Psoas muscle (tissue), 8 donors: ENCODE measurements around the gene CAMLG. TPM values are rescaled to one million over a fixed set of nuclear protein-coding genes. Genes with fewer than 3 reads are reported as not detected.
A peak's percentile ranks its signal among the peaks of the same experiment; 100 is the strongest.
"Not testable (repeated sequence)": the region's sequence is repeated elsewhere in the genome, so short reads cannot be mapped to it uniquely, and the experiment has no call there.

Experiments
- ATAC-seq, 4 donors: fragments of 200-7000 bp; cut with Tn5 transposase; one replicate each; pipeline ENCODE4 v1.9.1; 2020; ENCODE audit warnings: moderate library complexity in 3 of 4, mild to moderate bottlenecking in 2 of 4
- DNase-seq, 2 donors: peaks; one replicate each; pipeline ENCODE4 v3.0.0-alpha.2; 2020
- H3K27ac ChIP-seq: fragments of 200-600 bp; one replicate; pipeline ENCODE4 v1.8.0; 2022
- H3K27me3 ChIP-seq, 3 donors: fragments of 200-600 bp in 1 of 3; one replicate each; pipeline versions ENCODE4 v1.6.1 to v1.8.0; 2013 to 2022; ENCODE audit warnings: low read length in 2 of 3, mild to moderate bottlenecking in 2 of 3, moderate library complexity in 1 of 3; ENCODE audit not compliant: insufficient read depth in 3 of 3
- H3K36me3 ChIP-seq, 2 donors: fragments of 200-600 bp in 1 of 2; one replicate each; pipeline versions ENCODE4 v1.6.1 to v1.8.0; 2013 to 2022; ENCODE audit warnings: low read depth in 1 of 2, mild to moderate bottlenecking in 1 of 2, moderate library complexity in 1 of 2; ENCODE audit not compliant: insufficient read depth in 1 of 2
- H3K4me1 ChIP-seq: fragments of 200-600 bp; one replicate; pipeline ENCODE4 v1.8.0; 2022
- H3K4me3 ChIP-seq: fragments of 200-600 bp; one replicate; pipeline ENCODE4 v1.8.0; 2022; ENCODE audit warnings: mild to moderate bottlenecking
- H3K9me3 ChIP-seq: fragments of 200-600 bp; one replicate; pipeline ENCODE4 v1.8.0; 2022
- CTCF ChIP-seq: fragments of 200-600 bp; IDR thresholded peaks from one replicate; pipeline ENCODE4 v1.8.0; 2022; ENCODE audit warnings: antibody characterized with exemption
- WGBS, 3 donors: extraction: QIAGEN DNeasy Blood & Tissue Kit; methylation state at CpG; one replicate each; pipeline versions ENCODE4 v1.1.6 to v1.1.7; 2013; 5-methylcytosine and 5-hydroxymethylcytosine counted together
- intact Hi-C, 2 donors: fragments of 100-400 bp; cut with DNase I; formaldehyde crosslinking; loops; one replicate each; pipeline versions ENCODE4 v1.11.0 to v1.14.2; 2022
- polyA plus RNA-seq, 3 donors: library from polyadenylated mRNA; stranded (reverse); fragments of 200-250 nt; gene quantifications; one replicate each; pipeline ENCODE4 v1.2.3, GENCODE V29; 2013
- total RNA-seq, 4 donors: library from RNA; stranded (reverse); fragmentation: NEBNext Ultra II Directional in 2 of 4; extraction: Animal tissue kit (Norgen Biotek cat#: 25700) in 2 of 4; gene quantifications; one replicate each; pipeline versions ENCODE4 v1.2.1 to v1.2.4, GENCODE V29; 2021 to 2023
- donor health status: healthy with polysubstance abuse.
- donor health status: DM: no; HTN: no; CAD: no; lungs with moderate emphysema.
- donor health status: Bipolar disorder and iron deficiency.
- donor health status: healthy.
- donor health status: DM: yes; HTN: yes; CAD: no.
- donor health status: DM: no; HTN: no; CAD: no.
- donor health status: DM: no; HTN: no; CAD: no.
- donor health status: DM: yes; HTN: yes; CAD: no.

Gene CAMLG
- total and polyA plus RNA-seq, 7 donors: 25.8 to 56.5 (median 32.1) TPM

DNA sequence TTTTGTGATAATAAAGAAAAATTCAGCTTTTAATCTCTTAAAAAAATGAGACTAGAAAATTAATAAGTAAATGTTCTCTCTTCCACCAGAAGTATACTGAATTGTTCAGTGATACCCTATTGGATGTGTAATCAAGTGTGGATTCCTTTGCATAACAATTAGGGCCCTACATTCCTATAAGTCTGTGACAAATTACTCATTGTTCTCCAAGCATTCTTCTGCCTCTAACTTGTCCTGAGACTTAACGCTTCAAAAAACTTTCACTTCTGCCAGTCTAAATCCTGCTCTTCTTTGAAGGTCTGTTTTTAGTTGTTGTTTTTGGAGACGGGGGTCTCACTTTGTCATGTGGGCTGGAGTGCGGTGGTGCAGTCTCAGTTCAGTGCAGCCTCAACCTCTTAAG lies 11.1 kb downstream of the CAMLG start:
- ATAC-seq: no peak
- no peak for DNase-seq
- Histone ChIP-seq H3K27ac (no peak overlapping the region), H3K4me3 (no peak overlapping the region), H3K36me3 (peaks cover 0 to 44% of the 10 kb centered on the region in 2 donors), H3K4me1 (no peaks in the 10 kb centered on the region), H3K27me3 (no peaks in the 10 kb centered on the region), H3K9me3 (no peaks in the 10 kb centered on the region)
- intact Hi-C loops: no loop called here
- TF ChIP-seq CTCF: no peak
- 91 to 93% (median 92%) methylated on average over 3 of the region's 3 CpGs for WGBS, 3 donors

GRCh38 chr5:134758176-134758503 lies 19.8 kb downstream of the CAMLG start:
- WGBS, 3 donors: 21 to 24% (median 22%) methylated on average over 9 of the region's 9 CpGs
- peaks cover 21% of the 10 kb centered on the region for H3K4me1 ChIP-seq
- ATAC-seq (peak in 3 of 4 donors; percentile 9 to 25 (median 23)), DNase-seq (no peak)
- intact Hi-C loops: no loop called here
- H3K27me3 ChIP-seq: no peaks in the 10 kb centered on the region
- H3K4me3 ChIP-seq: peak overlapping the region; percentile 96
- H3K9me3 ChIP-seq: no peaks in the 10 kb centered on the region
- TF ChIP-seq CTCF: no peak
- peak overlapping the region; percentile 88 for H3K27ac ChIP-seq
- no peaks in the 10 kb centered on the region for H3K36me3 ChIP-seq

DNA sequence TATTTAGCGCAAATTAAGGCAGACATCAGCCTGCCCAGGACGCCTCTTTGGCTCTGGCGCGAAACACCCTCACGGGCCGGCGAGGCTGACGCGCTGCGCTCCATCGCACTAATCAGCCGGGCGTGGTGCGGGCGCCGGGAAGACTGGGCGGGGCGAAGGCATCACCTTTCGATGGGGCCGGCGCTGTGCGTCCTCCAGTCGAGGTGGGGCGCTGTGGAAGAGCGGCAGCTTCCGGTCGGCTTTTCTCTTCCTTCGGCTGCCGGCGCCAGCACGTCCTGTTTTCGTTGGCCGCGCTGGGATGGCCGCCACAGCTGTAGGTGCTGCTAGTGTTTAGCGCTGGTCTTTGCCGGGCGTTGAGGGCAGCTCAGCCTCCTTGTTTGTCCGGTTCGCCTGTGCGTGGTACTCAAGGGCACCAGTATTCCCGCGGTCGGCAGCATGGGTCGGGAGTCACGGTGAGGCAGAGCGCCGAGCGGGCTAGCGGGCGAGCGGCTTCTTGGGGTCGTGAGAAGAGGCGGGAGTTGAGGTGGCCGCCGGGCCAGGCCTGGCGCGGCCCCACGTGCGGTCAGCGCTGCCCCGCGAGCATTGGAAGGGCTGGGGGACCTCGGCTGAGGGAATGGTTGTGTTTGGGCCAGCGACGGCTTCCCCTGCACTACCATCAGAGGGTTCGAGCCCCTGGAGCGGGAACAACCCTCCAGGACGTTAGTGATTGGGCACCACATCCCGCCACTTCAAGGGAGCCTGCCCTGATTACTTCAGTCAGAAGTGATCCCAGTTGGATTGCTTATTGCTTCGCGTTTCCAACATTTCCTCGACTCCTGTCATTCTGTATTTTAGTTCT lies 20.4 kb downstream of the CAMLG start, which contains the start of gene DDX46:
TSS of gene DDX46 (plus strand) at position 276 of the 838 bp plus-strand sequence. CDS start at position 436, 160 bp downstream.
- TF ChIP-seq CTCF: peak; percentile 76
- no peaks in the 10 kb centered on the region for H3K9me3 ChIP-seq
- H3K27me3 ChIP-seq: no peaks in the 10 kb centered on the region
- 0% methylated on average over 68 to 73 of the region's 73 CpGs for WGBS, 3 donors
- H3K4me1 ChIP-seq: peaks cover 21% of the 10 kb centered on the region
- peak; percentile 96 to 97 for DNase-seq
- peak within 1 kb of the TSS; percentile 96 for H3K4me3 ChIP-seq
- ATAC-seq: peak; percentile 97 to 99 (median 98)
- H3K27ac ChIP-seq: peak within 1 kb of the TSS; percentile 88
- H3K36me3 ChIP-seq: peaks cover 0 to under 1% of the 10 kb centered on the region in 2 donors
- intact Hi-C loops: no loop called here

DNA sequence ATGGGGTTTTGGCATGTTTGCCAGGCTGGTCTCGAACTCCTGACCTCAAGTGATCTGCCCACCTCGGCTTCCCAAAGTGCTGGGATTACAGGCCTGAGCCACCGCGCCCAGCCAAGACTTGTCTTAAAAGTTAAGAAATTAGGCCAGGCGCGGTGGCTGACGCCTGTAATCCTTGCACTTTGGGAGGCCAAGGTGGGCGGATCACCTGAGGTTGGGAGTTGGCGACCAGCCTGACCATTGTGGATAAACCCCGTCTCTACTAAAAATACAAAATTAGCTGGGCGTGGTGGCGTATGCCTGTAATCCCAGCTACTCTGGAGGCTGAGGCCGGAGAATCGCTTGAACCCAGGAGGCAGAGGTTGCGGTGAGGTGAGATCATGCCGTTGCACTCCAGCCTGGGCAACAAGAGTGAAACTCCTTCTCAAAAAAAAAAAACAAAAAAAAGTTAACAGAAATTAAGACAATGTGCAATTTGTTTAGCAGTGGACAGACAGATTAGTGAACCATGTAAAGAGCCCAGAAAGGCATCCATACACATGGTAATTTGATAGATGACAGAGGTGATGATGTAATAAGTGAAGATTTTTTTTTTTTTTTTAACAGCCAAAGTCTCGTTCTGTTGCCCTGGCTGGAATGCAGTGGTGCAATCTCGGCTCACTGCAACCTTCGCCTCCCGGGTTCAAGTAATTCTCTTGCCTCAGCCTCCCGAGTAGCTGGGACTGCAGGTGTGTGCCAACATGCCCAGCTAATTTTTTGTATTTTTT lies 29.4 kb downstream of the CAMLG start:
- intact Hi-C loops: not testable (repeated sequence)

GRCh38 chr5:134769206-134769605 lies 30.9 kb downstream of the CAMLG start:
- DNase-seq (no peak), ATAC-seq (no peak)
- Histone ChIP-seq H3K27me3 (no peaks in the 10 kb centered on the region), H3K9me3 (no peaks in the 10 kb centered on the region), H3K36me3 (peaks cover 5 to 100% of the 10 kb centered on the region in 2 donors), H3K27ac (no peak overlapping the region), H3K4me1 (no peaks in the 10 kb centered on the region), H3K4me3 (no peak overlapping the region)
- no peak for TF ChIP-seq CTCF
- WGBS, 3 donors: 58 to 82% (median 71%) methylated on average over 4 of the region's 4 CpGs
- intact Hi-C loops: no loop called here

More for the DNA sequence above, 29.4 kb downstream of the CAMLG start:
- DNase-seq, H3K4me3 ChIP-seq, H3K4me1 ChIP-seq, H3K27ac ChIP-seq, ATAC-seq, H3K9me3 ChIP-seq, H3K27me3 ChIP-seq: not testable (repeated sequence)
- 92 to 93% (median 92%) methylated on average over 21 of the region's 21 CpGs for WGBS, 3 donors
- peaks cover 6 to 90% of the 10 kb centered on the region in 2 donors for H3K36me3 ChIP-seq
